Erythroblast (primary cell): ENCODE data around the gene CMPK2.

Experiments
- DNase-seq, 2 experiments: peaks; one replicate each; lab custom pipeline; 2025; lab: John Stamatoyannopoulos, UW
- GATA1 ChIP-seq: IDR thresholded peaks from 2 replicates; pipeline ENCODE4 v1.6.1; 2011; ENCODE audit warnings: low read depth, mild to moderate bottlenecking, control low read depth, low read length, moderate library complexity
- POLR2A ChIP-seq: IDR thresholded peaks from 2 replicates; pipeline ENCODE4 v1.6.1; 2011; ENCODE audit warnings: mild to moderate bottlenecking, low read length

The CMPK2 gene

GRCh38 chr2:6893876-6894482, 28.3 kb upstream of the CMPK2 start:
- DNase-seq: peak; percentile 89 to 99
- TF ChIP-seq POLR2A: peak; percentile 43
- TF ChIP-seq GATA1: peak; percentile 92

- TF ChIP-seq POLR2A (no peak), GATA1 (no peak)
- DNase-seq: no peak
Observed at GRCh38 chr2:6888724-6889123, 23.0 kb upstream of the CMPK2 start.

- DNase-seq: peak; percentile 79 to 94
- TF ChIP-seq POLR2A (peak; percentile 41), GATA1 (no peak)
Observed at GRCh38 chr2:6887751-6888192, 22.1 kb upstream of the CMPK2 start.

- DNase-seq: peak; percentile 81 to 88
- peak; percentile 40 for TF ChIP-seq POLR2A
- no peak for TF ChIP-seq GATA1
Observed at GRCh38 chr2:6885968-6886367, 20.3 kb upstream of the CMPK2 start.

- DNase-seq: peak; percentile 73
- TF ChIP-seq GATA1 (no peak), POLR2A (no peak)
Observed at GRCh38 chr2:6885551-6885950, 19.8 kb upstream of the CMPK2 start.

- TF ChIP-seq GATA1: no peak
- TF ChIP-seq POLR2A: no peak
- DNase-seq: peak in 1 of 2 experiments; percentile 20
Observed at GRCh38 chr2:6883448-6884122, 17.9 kb upstream of the CMPK2 start.

GRCh38 chr2:6881516-6881915, 15.8 kb upstream of the CMPK2 start:
- TF ChIP-seq POLR2A (no peak), GATA1 (no peak)
- DNase-seq: no peak

- peak; percentile 51 for DNase-seq
Observed at GRCh38 chr2:6881046-6881445, 15.3 kb upstream of the CMPK2 start.

GRCh38 chr2:6880200-6880733, 14.6 kb upstream of the CMPK2 start:
- no peak for TF ChIP-seq GATA1
- peak; percentile 85 for TF ChIP-seq POLR2A
- peak; percentile 85 to 95 for DNase-seq

More at GRCh38 chr2:6881046-6881445, 15.3 kb upstream of the CMPK2 start:
- no peak for TF ChIP-seq GATA1
- no peak for TF ChIP-seq POLR2A

- DNase-seq: no peak
- TF ChIP-seq GATA1 (no peak), POLR2A (no peak)
Observed at GRCh38 chr2:6879011-6879410, 13.3 kb upstream of the CMPK2 start.

- DNase-seq: peak; percentile 17 to 33
- TF ChIP-seq POLR2A (peak; percentile 50), GATA1 (no peak)
Observed at GRCh38 chr2:6878549-6878948, 12.8 kb upstream of the CMPK2 start.

GRCh38 chr2:6877402-6878304, 11.9 kb upstream of the CMPK2 start, which contains the start of gene RSAD2:
TSS of gene RSAD2 (plus strand) at chr2:6877777. CDS start at chr2:6877801, 24 bp downstream.
- TF ChIP-seq GATA1 (no peak), POLR2A (peak; percentile 78)
- peak; percentile 87 to 90 for DNase-seq

- no peak for DNase-seq
Observed at GRCh38 chr2:6876309-6876708, 10.6 kb upstream of the CMPK2 start.

More at GRCh38 chr2:6876309-6876708, 10.6 kb upstream of the CMPK2 start:
- TF ChIP-seq POLR2A (no peak), GATA1 (no peak)
